Endothelial cell of umbilical vein (primary cell): ENCODE data around the gene KLC3. TPM values are rescaled to one million over a fixed set of nuclear protein-coding genes. Genes with fewer than 3 reads are reported as not detected.

Source experiments
- BruUV-seq: library from RNA; stranded (reverse); fragments of 400-500 nt; replicated peaks from 2 replicates; lab custom pipeline; 2021; lab: Mats Ljungman, UMichigan
- CTCF ChIA-PET: fragments of 300-600, 350-600 bp; sonication (Branson Sonifier 250); formaldehyde crosslinking; loops from one replicate; lab custom pipeline; 2021; ENCODE audit warnings: antibody characterized with exemption, inconsistent platforms; lab: Charles Lee
- POLR2A ChIA-PET: fragments of 300-600, 350-600 bp; sonication (Branson Sonifier 250); formaldehyde crosslinking; loops from one replicate; lab custom pipeline; 2021; ENCODE audit warnings: antibody characterized with exemption, inconsistent platforms; lab: Charles Lee
- DNase-seq: peaks from one replicate; pipeline ENCODE4 v3.0.0-alpha.2; 2011; ENCODE audit warnings: low read depth, low spot score
- FAIRE-seq: peaks from 2 replicates; lab custom pipeline; 2011; peaks lifted over from hg19 to GRCh38; lab: Jason Lieb, UNC
- H2AFZ ChIP-seq: 2 replicates; pipeline ENCODE4 v1.6.0; 2012; ENCODE audit warnings: low read depth, low read length, control low read depth, inconsistent platforms
- H3K27ac ChIP-seq: 2 replicates; pipeline ENCODE4 v1.5.1; 2011; ENCODE audit warnings: low read depth, mild to moderate bottlenecking, control low read depth, low read length, moderate library complexity; ENCODE audit not compliant: insufficient read depth
- H3K27me3 ChIP-seq, 2 experiments: 2 replicates each; pipeline versions ENCODE4 v1.6.0 to v1.6.1; 2011; ENCODE audit warnings: low read length in 2 of 2, mixed read lengths in 1 of 2; ENCODE audit not compliant: control insufficient read depth in 2 of 2, insufficient read depth in 2 of 2
- H3K36me3 ChIP-seq, 2 experiments: 2 replicates in 1 of 2; 3 replicates in 1 of 2; pipeline ENCODE4 v1.5.1; 2011; ENCODE audit warnings: low read length in 2 of 2, mild to moderate bottlenecking in 1 of 2, moderate library complexity in 1 of 2; ENCODE audit not compliant: control insufficient read depth in 2 of 2, insufficient read depth in 2 of 2; ENCODE audit errors: extremely low read depth in 1 of 2
- H3K4me1 ChIP-seq: 3 replicates; pipeline ENCODE4 v1.5.1; 2011; ENCODE audit warnings: mild to moderate bottlenecking, low read length; ENCODE audit not compliant: control insufficient read depth, insufficient read depth; ENCODE audit errors: extremely low read depth
- H3K4me2 ChIP-seq: 2 replicates; pipeline ENCODE4 v1.6.1; 2011; ENCODE audit warnings: low read length, control low read depth, mixed read lengths; ENCODE audit not compliant: insufficient read depth
- H3K4me3 ChIP-seq, 3 experiments: fragments of 200-600 bp in 1 of 3; sonication (generic), shearing (Covaris generic) in 1 of 3; replicated peaks in 1 of 3; 2 replicates each; pipeline ENCODE4 v1.5.1; 2011 to 2016; ENCODE audit warnings: control low read depth in 3 of 3, low read length in 3 of 3, mild to moderate bottlenecking in 2 of 3, inconsistent platforms in 1 of 3, low read depth in 1 of 3, moderate library complexity in 1 of 3; ENCODE audit not compliant: insufficient read depth in 1 of 3
- H3K79me2 ChIP-seq: 2 replicates; pipeline ENCODE4 v1.6.0; 2012; ENCODE audit warnings: low read length, inconsistent platforms; ENCODE audit not compliant: control insufficient read depth, insufficient read depth
- H3K9ac ChIP-seq: replicated peaks from 2 replicates; pipeline ENCODE3; 2011; ENCODE audit warnings: low read length, control low read depth; ENCODE audit not compliant: insufficient read depth; ENCODE audit errors: extremely low read depth
- H3K9me1 ChIP-seq: replicated peaks from 3 replicates; pipeline ENCODE4 v1.6.0; 2011; ENCODE audit warnings: mild to moderate bottlenecking, low read length; ENCODE audit not compliant: control insufficient read depth, insufficient read depth; ENCODE audit errors: extremely low read depth
- H3K9me3 ChIP-seq: replicated peaks from 2 replicates; pipeline ENCODE4 v1.5.1; 2012; ENCODE audit warnings: low read length, inconsistent platforms; ENCODE audit not compliant: control insufficient read depth, insufficient read depth
- H4K20me1 ChIP-seq: replicated peaks from 2 replicates; pipeline ENCODE3; 2011; ENCODE audit warnings: mild to moderate bottlenecking, low read length; ENCODE audit not compliant: control insufficient read depth, insufficient read depth; ENCODE audit errors: extremely low read depth
- EZH2 ChIP-seq: IDR thresholded peaks from 2 replicates; pipeline ENCODE4 v1.6.1; 2012; ENCODE audit warnings: borderline replicate concordance, low read depth, mild to moderate bottlenecking, moderate library complexity, low read length, inconsistent platforms; ENCODE audit not compliant: severe bottlenecking
- FOS ChIP-seq: IDR thresholded peaks from 2 replicates; pipeline ENCODE4 v1.6.1; 2011; ENCODE audit warnings: mild to moderate bottlenecking, low read length, moderate library complexity, borderline replicate concordance; ENCODE audit not compliant: insufficient read depth
- GATA2 ChIP-seq: IDR thresholded peaks from 2 replicates; pipeline ENCODE4 v1.7.0; 2011; ENCODE audit warnings: low read depth, mild to moderate bottlenecking, moderate library complexity, mixed read lengths, low read length; ENCODE audit not compliant: insufficient read length, insufficient read depth
- JUN ChIP-seq: IDR thresholded peaks from 2 replicates; pipeline ENCODE4 v1.6.1; 2011; ENCODE audit warnings: borderline replicate concordance, low read depth; ENCODE audit not compliant: insufficient read length, insufficient read depth
- MYC ChIP-seq: IDR thresholded peaks from one replicate; pipeline ENCODE4 v1.6.1; 2011; ENCODE audit warnings: mild to moderate bottlenecking, low read depth, low read length
- POLR2A ChIP-seq: IDR thresholded peaks from 2 replicates; pipeline ENCODE4 v1.6.1; 2012; ENCODE audit warnings: low read depth, mild to moderate bottlenecking, control low read depth, low read length
- POLR2AphosphoS5 ChIP-seq: IDR thresholded peaks from 2 replicates; pipeline ENCODE4 v1.6.1; 2012; ENCODE audit warnings: low read depth, mild to moderate bottlenecking, control low read depth, low read length, moderate library complexity; ENCODE audit not compliant: insufficient read depth
- dilution Hi-C: fragments of 300-500 bp; cut with MboI; formaldehyde crosslinking; loops from one replicate; pipeline ENCODE4 v1.15.0; 2019; ENCODE audit warnings: low sequenced_read_pairs; ENCODE audit not compliant: extremely low pct_ligation_motif_present
- intact Hi-C: fragments of 100-400 bp; cut with micrococcal nuclease; formaldehyde crosslinking; loops from one replicate; pipeline ENCODE4 v1.10.0; 2022
- polyA plus RNA-seq, 4 experiments: library from polyadenylated mRNA; depleted of rRNA in 3 of 4; stranded (reverse) in 3 of 4; unstranded in 1 of 4; fragments of >200 nt; gene quantifications; 2 replicates each; pipeline versions ENCODE4 v1.2.1 to v1.2.3, GENCODE V29; 2011 to 2012; ENCODE audit warnings: missing spikeins in 1 of 4
- total RNA-seq: library from RNA; stranded (reverse); gene quantifications from 2 replicates; pipeline ENCODE4 v1.2.3, GENCODE V29; 2021
- TF ChIP-seq, protein P1 (sequence below): IDR thresholded peaks from 2 replicates; pipeline ENCODE4 v1.6.1; 2011; ENCODE audit not compliant: insufficient read depth, insufficient read length
- TF ChIP-seq, protein P2 (sequence below), 2 donors: IDR thresholded peaks; 1 replicate in 1 of 2; 2 replicates in 1 of 2; pipeline ENCODE4 v1.5.1; 2011; ENCODE audit warnings: low read length in 2 of 2, mild to moderate bottlenecking in 2 of 2, moderate library complexity in 2 of 2, control low read depth in 1 of 2, inconsistent platforms in 1 of 2, low read depth in 1 of 2; ENCODE audit not compliant: insufficient read depth in 1 of 2; ENCODE audit errors: extremely low read depth in 1 of 2

KLC3 gene
- total and polyA plus RNA-seq, 2 donors (not counting 3 experiments of a cell fraction or from before 2014, with no cell fraction given): not detected

DNA sequence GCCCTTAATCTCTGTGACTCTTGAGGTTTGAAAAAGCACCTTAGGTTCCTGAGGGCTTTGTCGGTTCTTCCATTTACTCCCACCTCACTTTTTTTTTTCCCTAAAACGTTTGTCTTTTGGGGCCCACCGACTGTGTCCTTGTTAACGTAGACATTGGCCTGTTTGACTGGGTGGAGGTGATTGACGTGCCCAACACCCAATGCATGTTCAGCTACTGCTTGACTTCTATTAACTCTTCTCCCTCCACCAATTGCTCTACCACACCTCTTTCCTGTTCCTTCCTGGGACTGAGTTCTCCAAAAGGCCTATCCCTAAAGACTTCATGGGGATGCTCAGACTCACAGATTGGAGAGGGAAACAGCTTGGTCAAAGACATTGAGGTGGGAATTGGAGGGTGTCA, 35.1 kb upstream of the KLC3 start:
- BruUV-seq: no TSS peak
- no peaks in the 10 kb centered on the region for H3K4me1 ChIP-seq
- ChIA-PET POLR2A (no interaction called here), CTCF (no interaction called here)
- TF ChIP-seq, protein P1, sequence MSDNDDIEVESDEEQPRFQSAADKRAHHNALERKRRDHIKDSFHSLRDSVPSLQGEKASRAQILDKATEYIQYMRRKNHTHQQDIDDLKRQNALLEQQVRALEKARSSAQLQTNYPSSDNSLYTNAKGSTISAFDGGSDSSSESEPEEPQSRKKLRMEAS: no peak
- TF ChIP-seq FOS (no peak), EZH2 (no peak), POLR2AphosphoS5 (no peak), MYC (no peak), JUN (no peak), GATA2 (no peak), POLR2A (no peak)
- TF ChIP-seq, protein P2, sequence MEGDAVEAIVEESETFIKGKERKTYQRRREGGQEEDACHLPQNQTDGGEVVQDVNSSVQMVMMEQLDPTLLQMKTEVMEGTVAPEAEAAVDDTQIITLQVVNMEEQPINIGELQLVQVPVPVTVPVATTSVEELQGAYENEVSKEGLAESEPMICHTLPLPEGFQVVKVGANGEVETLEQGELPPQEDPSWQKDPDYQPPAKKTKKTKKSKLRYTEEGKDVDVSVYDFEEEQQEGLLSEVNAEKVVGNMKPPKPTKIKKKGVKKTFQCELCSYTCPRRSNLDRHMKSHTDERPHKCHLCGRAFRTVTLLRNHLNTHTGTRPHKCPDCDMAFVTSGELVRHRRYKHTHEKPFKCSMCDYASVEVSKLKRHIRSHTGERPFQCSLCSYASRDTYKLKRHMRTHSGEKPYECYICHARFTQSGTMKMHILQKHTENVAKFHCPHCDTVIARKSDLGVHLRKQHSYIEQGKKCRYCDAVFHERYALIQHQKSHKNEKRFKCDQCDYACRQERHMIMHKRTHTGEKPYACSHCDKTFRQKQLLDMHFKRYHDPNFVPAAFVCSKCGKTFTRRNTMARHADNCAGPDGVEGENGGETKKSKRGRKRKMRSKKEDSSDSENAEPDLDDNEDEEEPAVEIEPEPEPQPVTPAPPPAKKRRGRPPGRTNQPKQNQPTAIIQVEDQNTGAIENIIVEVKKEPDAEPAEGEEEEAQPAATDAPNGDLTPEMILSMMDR (IDR thresholded peaks at IDR 0.05; ENCODE audit: extremely low read depth in 1 of 2, insufficient read depth in 1 of 2, low read depth in 1 of 2, low read length in 2 of 2): no peak
- dilution Hi-C loops (no loop called here), intact Hi-C loops (no loop called here)
- DNase-seq (no peak), FAIRE-seq (no peak)
- H3K4me2 ChIP-seq: no peak overlapping the region
- no peak overlapping the region for H3K4me3 ChIP-seq
- H2AFZ ChIP-seq: no peak overlapping the region
- H3K9me3 ChIP-seq: no peaks in the 10 kb centered on the region
- H3K27me3 ChIP-seq: peaks cover 0 to 7% of the 10 kb centered on the region in 2 experiments
- no peaks in the 10 kb centered on the region for H3K79me2 ChIP-seq
- H3K9ac ChIP-seq: no peak overlapping the region
- no peaks in the 10 kb centered on the region for H4K20me1 ChIP-seq
- no peaks in the 10 kb centered on the region for H3K36me3 ChIP-seq
- no peaks in the 10 kb centered on the region for H3K9me1 ChIP-seq
- H3K27ac ChIP-seq: no peak overlapping the region
